ENCODE results near the gene ZFYVE27.
A peak's percentile ranks its signal among the peaks of the same experiment; 100 is the strongest.

Gene ZFYVE27

GRCh38 chr10:97748116-97748515, 11.2 kb downstream of the ZFYVE27 start:
- DNase-seq = no peak

GRCh38 chr10:97752956-97753355, 16.0 kb downstream of the ZFYVE27 start:
- DNase-seq = no peak

- no peak for DNase-seq
Observed at GRCh38 chr10:97754726-97755125, 17.8 kb downstream of the ZFYVE27 start.

- no peak for DNase-seq
Observed at GRCh38 chr10:97755718-97756117, 18.8 kb downstream of the ZFYVE27 start.

GRCh38 chr10:97757471-97757870, 20.5 kb downstream of the ZFYVE27 start:
- DNase-seq = no peak

- DNase-seq = peak; percentile 19
Observed at GRCh38 chr10:97759158-97759887, 22.4 kb downstream of the ZFYVE27 start.

GRCh38 chr10:97759946-97760345, 23.0 kb downstream of the ZFYVE27 start:
- no peak for DNase-seq

GRCh38 chr10:97760461-97761257, 23.7 kb downstream of the ZFYVE27 start:
- DNase-seq = no peak

GRCh38 chr10:97761331-97761865, 24.5 kb downstream of the ZFYVE27 start:
- DNase-seq = no peak

GRCh38 chr10:97762056-97762455, 25.1 kb downstream of the ZFYVE27 start:
- no peak for DNase-seq

GRCh38 chr10:97762816-97763215, 25.9 kb downstream of the ZFYVE27 start:
- no peak for DNase-seq

- DNase-seq = no peak
Observed at GRCh38 chr10:97763411-97763810, 26.5 kb downstream of the ZFYVE27 start.

GRCh38 chr10:97763947-97764346, 27.0 kb downstream of the ZFYVE27 start:
- DNase-seq = no peak

- DNase-seq = no peak
Observed at GRCh38 chr10:97764519-97764931, 27.6 kb downstream of the ZFYVE27 start.

GRCh38 chr10:97765201-97765600, 28.3 kb downstream of the ZFYVE27 start:
- DNase-seq = no peak

- no peak for DNase-seq
Observed at GRCh38 chr10:97766106-97766810, 29.3 kb downstream of the ZFYVE27 start.

- DNase-seq = no peak
Observed at GRCh38 chr10:97766996-97767924, 30.3 kb downstream of the ZFYVE27 start.

- no peak for DNase-seq
Observed at GRCh38 chr10:97768322-97769315, 31.7 kb downstream of the ZFYVE27 start.

GRCh38 chr10:97770255-97770654, 33.3 kb downstream of the ZFYVE27 start:
- DNase-seq = no peak

GRCh38 chr10:97771055-97771891, 34.3 kb downstream of the ZFYVE27 start:
- DNase-seq = no peak

Data from NCI-H1694 treated with DMSO at 0.1 percent for 48 hours (cell line).